AG09319 (cell line): ENCODE data around the gene EPC1.
"Not testable (repeated sequence)": the region's sequence is repeated elsewhere in the genome, so short reads cannot be mapped to it uniquely, and the experiment has no call there.

Source experiments
- DNase-seq: peaks from one replicate; pipeline ENCODE4 v3.0.0-alpha.2; 2010; ENCODE audit warnings: low read depth; ENCODE audit errors: extremely low read depth
- TF ChIP-seq, protein P1 (sequence below): IDR thresholded peaks from 2 replicates; pipeline ENCODE4 v1.5.1; 2011; ENCODE audit warnings: low read depth, mild to moderate bottlenecking, inconsistent platforms, low read length, moderate library complexity

The EPC1 gene

GRCh38 chr10:32357056-32357735 lies 10.2 kb upstream of the EPC1 start:
- TF ChIP-seq, protein P1, sequence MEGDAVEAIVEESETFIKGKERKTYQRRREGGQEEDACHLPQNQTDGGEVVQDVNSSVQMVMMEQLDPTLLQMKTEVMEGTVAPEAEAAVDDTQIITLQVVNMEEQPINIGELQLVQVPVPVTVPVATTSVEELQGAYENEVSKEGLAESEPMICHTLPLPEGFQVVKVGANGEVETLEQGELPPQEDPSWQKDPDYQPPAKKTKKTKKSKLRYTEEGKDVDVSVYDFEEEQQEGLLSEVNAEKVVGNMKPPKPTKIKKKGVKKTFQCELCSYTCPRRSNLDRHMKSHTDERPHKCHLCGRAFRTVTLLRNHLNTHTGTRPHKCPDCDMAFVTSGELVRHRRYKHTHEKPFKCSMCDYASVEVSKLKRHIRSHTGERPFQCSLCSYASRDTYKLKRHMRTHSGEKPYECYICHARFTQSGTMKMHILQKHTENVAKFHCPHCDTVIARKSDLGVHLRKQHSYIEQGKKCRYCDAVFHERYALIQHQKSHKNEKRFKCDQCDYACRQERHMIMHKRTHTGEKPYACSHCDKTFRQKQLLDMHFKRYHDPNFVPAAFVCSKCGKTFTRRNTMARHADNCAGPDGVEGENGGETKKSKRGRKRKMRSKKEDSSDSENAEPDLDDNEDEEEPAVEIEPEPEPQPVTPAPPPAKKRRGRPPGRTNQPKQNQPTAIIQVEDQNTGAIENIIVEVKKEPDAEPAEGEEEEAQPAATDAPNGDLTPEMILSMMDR: no peak
- no peak for DNase-seq

DNA sequence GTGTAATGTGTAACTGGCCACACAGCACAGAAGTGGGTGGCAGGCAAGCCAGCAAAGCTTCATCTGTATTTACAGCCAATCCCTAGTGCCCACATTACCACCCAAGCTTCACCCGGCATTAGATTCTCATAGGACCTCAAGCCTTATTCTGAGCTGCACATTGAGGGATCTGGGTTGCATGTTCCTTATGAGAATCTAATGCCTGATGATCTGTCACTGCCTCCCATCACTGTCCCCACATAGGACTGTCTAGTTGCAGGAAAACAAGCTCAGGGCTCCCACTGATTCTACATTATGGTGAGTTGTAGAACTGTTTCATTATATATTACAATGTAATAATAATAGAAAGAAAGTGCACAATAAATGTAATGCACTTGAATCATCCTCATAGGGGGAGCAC lies 7.7 kb upstream of the EPC1 start:
- not testable (repeated sequence) for DNase-seq

GRCh38 chr10:32350811-32351350 lies 3.9 kb upstream of the EPC1 start:
- TF ChIP-seq, protein P1: no peak
- DNase-seq: no peak

DNA sequence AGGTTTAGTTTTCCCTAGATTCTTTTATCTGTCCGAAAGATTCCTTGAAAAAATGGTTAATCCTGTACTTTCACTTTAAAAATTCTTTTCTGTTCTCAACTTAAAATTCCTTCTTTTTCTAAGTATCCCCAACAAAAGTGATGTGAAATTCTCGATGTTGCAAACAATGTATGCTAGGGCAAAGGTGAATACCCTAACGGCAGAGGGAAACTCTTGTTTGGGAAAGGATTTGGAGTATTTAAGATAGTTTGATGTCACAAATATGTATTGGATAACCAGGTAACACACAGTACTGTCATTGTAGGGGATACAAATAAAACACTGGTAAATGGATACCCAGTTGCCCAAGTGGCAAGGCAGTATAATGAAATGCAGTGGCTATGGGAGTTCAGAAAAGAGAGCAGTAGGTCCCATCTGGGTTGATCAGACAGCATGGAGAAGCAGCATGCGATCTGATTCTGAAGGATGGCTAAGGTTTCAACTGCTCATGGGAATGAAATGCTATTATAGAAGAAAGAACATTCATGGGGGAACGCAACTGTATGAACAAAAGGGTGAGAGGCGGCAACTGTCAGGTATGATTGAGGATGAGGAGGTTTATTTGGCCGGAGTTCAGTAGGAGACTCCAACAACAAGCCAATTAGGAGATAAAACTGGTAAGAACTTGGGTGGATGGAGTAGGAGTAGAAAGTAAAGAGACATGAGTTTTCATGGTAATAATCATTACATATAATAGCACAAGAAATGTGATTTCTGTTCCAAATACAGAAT lies 3.2 kb upstream of the EPC1 start:
- DNase-seq: no peak
- TF ChIP-seq, protein P1: no peak

GRCh38 chr10:32349199-32349585 lies 2.2 kb upstream of the EPC1 start:
- DNase-seq: no peak
- TF ChIP-seq, protein P1: no peak

DNA sequence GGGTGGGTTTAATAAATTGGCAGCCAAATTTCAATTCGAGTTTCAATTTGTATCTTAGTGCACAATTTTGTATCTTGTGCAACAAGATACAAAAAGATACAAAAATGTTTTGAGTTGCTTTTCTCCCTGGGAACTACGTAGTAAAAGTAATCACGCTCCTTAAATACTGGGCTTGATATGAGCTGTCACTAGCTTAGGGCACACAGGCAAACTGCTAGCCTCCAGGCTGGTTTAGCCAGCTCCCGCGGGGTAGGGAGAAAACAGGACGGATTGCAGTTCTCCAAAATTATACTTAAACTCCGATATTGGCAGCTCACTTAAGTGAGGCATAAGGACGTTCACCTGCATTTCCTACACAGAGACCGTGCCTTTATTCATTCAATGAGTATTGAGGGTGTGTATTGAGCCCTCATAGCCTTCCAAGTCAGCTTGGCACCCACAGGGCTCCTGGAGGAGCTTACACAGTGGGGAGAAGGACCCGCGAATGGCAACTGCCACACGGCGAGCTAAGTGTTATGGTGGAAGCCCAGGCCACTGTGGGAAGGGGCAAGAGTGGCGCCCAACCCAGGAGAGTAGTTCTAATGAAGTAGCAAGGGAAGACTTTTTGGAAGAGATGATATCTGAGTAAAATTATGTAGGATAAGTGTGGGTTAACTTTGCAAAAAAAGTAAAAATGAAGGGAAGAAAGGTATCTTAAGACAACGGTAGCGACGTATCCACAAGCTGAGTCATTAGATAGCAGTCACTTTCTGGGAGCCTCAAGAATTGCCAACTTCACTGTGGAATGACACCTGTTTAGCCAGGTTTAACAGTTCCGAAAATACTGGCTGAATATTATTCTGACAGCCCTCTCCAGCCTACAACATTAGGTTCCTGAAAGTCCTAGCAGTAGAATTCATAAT lies 1.6 kb upstream of the EPC1 start:
- no peak for DNase-seq
- TF ChIP-seq, protein P1: no peak

GRCh38 chr10:32347363-32348022 lies 535 bp upstream of the EPC1 start:
- TF ChIP-seq, protein P1: no peak
- DNase-seq: no peak
